ENCODE results near the gene TTC1.
A peak's percentile ranks its signal among the peaks of the same experiment; 100 is the strongest.
"Not testable (repeated sequence)": the region's sequence is repeated elsewhere in the genome, so short reads cannot be mapped to it uniquely, and the experiment has no call there.

The TTC1 gene

GRCh38 chr5:160008877-160009590 lies at the start of gene TTC1:
Gene TTC1, plus strand, starts transcription at chr5:160009139. Its CDS starts 1,390 bp downstream, at chr5:160010529.
- Histone ChIP-seq H3K9ac (ENCODE audit: low read length) (peak within 1 kb of the TSS; percentile 100), H3K9me3 (ENCODE audit: low read length) (no peaks in the 10 kb centered on the region), H3K27ac (ENCODE audit: low read depth, low read length) (peak within 1 kb of the TSS; percentile 68), H3K4me3 (ENCODE audit: low read depth in 1 of 2, low read length in 2 of 2) (peak within 1 kb of the TSS; percentile 69 to 100), H3K36me3 (ENCODE audit: insufficient read depth, low read length) (peaks cover 9% of the 10 kb centered on the region), H3K4me1 (ENCODE audit: insufficient read depth, low read length) (peaks cover 8% of the 10 kb centered on the region), H3K27me3 (ENCODE audit: control insufficient read depth in 1 of 2, insufficient read depth in 2 of 2, low read length in 2 of 2) (no peaks in the 10 kb centered on the region)

- H3K4me1 ChIP-seq (ENCODE audit: insufficient read depth, low read length), result no peaks in the 10 kb centered on the region
- H3K27me3 ChIP-seq (ENCODE audit: control insufficient read depth in 1 of 2, insufficient read depth in 2 of 2, low read length in 2 of 2), result no peaks in the 10 kb centered on the region
- no peak overlapping the region for H3K9ac ChIP-seq (ENCODE audit: low read length)
- H3K27ac ChIP-seq (ENCODE audit: low read depth, low read length), result no peak overlapping the region
- no peak overlapping the region for H3K4me3 ChIP-seq (ENCODE audit: low read depth in 1 of 2, low read length in 2 of 2)
- no peaks in the 10 kb centered on the region for H3K36me3 ChIP-seq (ENCODE audit: insufficient read depth, low read length)
- H3K9me3 ChIP-seq (ENCODE audit: low read length), result no peaks in the 10 kb centered on the region
These were observed 47.5 kb upstream of the TTC1 start for GRCh38 chr5:159961176-159962160.

- no peaks in the 10 kb centered on the region for H3K27me3 ChIP-seq (ENCODE audit: control insufficient read depth in 1 of 2, insufficient read depth in 2 of 2, low read length in 2 of 2)
These were observed 46.7 kb upstream of the TTC1 start for GRCh38 chr5:159962214-159962613.

GRCh38 chr5:159963935-159964334 lies 45.0 kb upstream of the TTC1 start:
- H3K27me3 ChIP-seq (ENCODE audit: control insufficient read depth in 1 of 2, insufficient read depth in 2 of 2, low read length in 2 of 2), result peaks cover 0 to 2% of the 10 kb centered on the region in 2 donors
- H3K9ac ChIP-seq (ENCODE audit: low read length), result no peak overlapping the region
- no peak overlapping the region for H3K27ac ChIP-seq (ENCODE audit: low read depth, low read length)
- H3K9me3 ChIP-seq (ENCODE audit: low read length), result no peaks in the 10 kb centered on the region
- H3K4me1 ChIP-seq (ENCODE audit: insufficient read depth, low read length), result no peaks in the 10 kb centered on the region
- no peak overlapping the region for H3K4me3 ChIP-seq (ENCODE audit: low read depth in 1 of 2, low read length in 2 of 2)
- H3K36me3 ChIP-seq (ENCODE audit: insufficient read depth, low read length), result no peaks in the 10 kb centered on the region

More at GRCh38 chr5:159962214-159962613, 46.7 kb upstream of the TTC1 start:
- no peak overlapping the region for H3K4me3 ChIP-seq (ENCODE audit: low read depth in 1 of 2, low read length in 2 of 2)
- no peak overlapping the region for H3K27ac ChIP-seq (ENCODE audit: low read depth, low read length)
- no peaks in the 10 kb centered on the region for H3K36me3 ChIP-seq (ENCODE audit: insufficient read depth, low read length)
- no peak overlapping the region for H3K9ac ChIP-seq (ENCODE audit: low read length)
- H3K4me1 ChIP-seq (ENCODE audit: insufficient read depth, low read length), result no peaks in the 10 kb centered on the region
- H3K9me3 ChIP-seq (ENCODE audit: low read length), result no peaks in the 10 kb centered on the region

GRCh38 chr5:159965031-159965837 lies 43.7 kb upstream of the TTC1 start:
- no peak overlapping the region for H3K4me3 ChIP-seq (ENCODE audit: low read depth in 1 of 2, low read length in 2 of 2)
- H3K27me3 ChIP-seq (ENCODE audit: control insufficient read depth in 1 of 2, insufficient read depth in 2 of 2, low read length in 2 of 2), result peaks cover 0 to 2% of the 10 kb centered on the region in 2 donors
- no peaks in the 10 kb centered on the region for H3K9me3 ChIP-seq (ENCODE audit: low read length)
- no peak overlapping the region for H3K27ac ChIP-seq (ENCODE audit: low read depth, low read length)
- H3K36me3 ChIP-seq (ENCODE audit: insufficient read depth, low read length), result no peaks in the 10 kb centered on the region
- no peaks in the 10 kb centered on the region for H3K4me1 ChIP-seq (ENCODE audit: insufficient read depth, low read length)
- no peak overlapping the region for H3K9ac ChIP-seq (ENCODE audit: low read length)

- not testable (repeated sequence) for H3K27ac ChIP-seq (ENCODE audit: low read depth, low read length); H3K9ac ChIP-seq (ENCODE audit: low read length); H3K36me3 ChIP-seq (ENCODE audit: insufficient read depth, low read length); H3K9me3 ChIP-seq (ENCODE audit: low read length); H3K27me3 ChIP-seq (ENCODE audit: control insufficient read depth in 1 of 2, insufficient read depth in 2 of 2, low read length in 2 of 2); H3K4me3 ChIP-seq (ENCODE audit: low read depth in 1 of 2, low read length in 2 of 2); H3K4me1 ChIP-seq (ENCODE audit: insufficient read depth, low read length)
These were observed 43.2 kb upstream of the TTC1 start for GRCh38 chr5:159965838-159966128.

GRCh38 chr5:159969966-159970365 lies 39.0 kb upstream of the TTC1 start:
- no peaks in the 10 kb centered on the region for H3K9me3 ChIP-seq (ENCODE audit: low read length)
- peaks cover 11 to 12% of the 10 kb centered on the region in 2 donors for H3K27me3 ChIP-seq (ENCODE audit: control insufficient read depth in 1 of 2, insufficient read depth in 2 of 2, low read length in 2 of 2)
- no peaks in the 10 kb centered on the region for H3K4me1 ChIP-seq (ENCODE audit: insufficient read depth, low read length)
- H3K4me3 ChIP-seq (ENCODE audit: low read depth in 1 of 2, low read length in 2 of 2), result no peak overlapping the region
- H3K9ac ChIP-seq (ENCODE audit: low read length), result no peak overlapping the region
- no peaks in the 10 kb centered on the region for H3K36me3 ChIP-seq (ENCODE audit: insufficient read depth, low read length)
- no peak overlapping the region for H3K27ac ChIP-seq (ENCODE audit: low read depth, low read length)

- H3K27me3 ChIP-seq (ENCODE audit: control insufficient read depth in 1 of 2, insufficient read depth in 2 of 2, low read length in 2 of 2), result peaks cover 12 to 15% of the 10 kb centered on the region in 2 donors
- H3K9ac ChIP-seq (ENCODE audit: low read length), result no peak overlapping the region
These were observed 37.9 kb upstream of the TTC1 start for GRCh38 chr5:159971038-159971437.

GRCh38 chr5:159971514-159971913 lies 37.4 kb upstream of the TTC1 start:
- Histone ChIP-seq H3K9ac (ENCODE audit: low read length) (no peak overlapping the region), H3K4me1 (ENCODE audit: insufficient read depth, low read length) (no peaks in the 10 kb centered on the region), H3K36me3 (ENCODE audit: insufficient read depth, low read length) (no peaks in the 10 kb centered on the region), H3K27ac (ENCODE audit: low read depth, low read length) (no peak overlapping the region), H3K4me3 (ENCODE audit: low read depth in 1 of 2, low read length in 2 of 2) (no peak overlapping the region), H3K9me3 (ENCODE audit: low read length) (no peaks in the 10 kb centered on the region), H3K27me3 (ENCODE audit: control insufficient read depth in 1 of 2, insufficient read depth in 2 of 2, low read length in 2 of 2) (peaks cover 12 to 15% of the 10 kb centered on the region in 2 donors)

More at GRCh38 chr5:159971038-159971437, 37.9 kb upstream of the TTC1 start:
- H3K9me3 ChIP-seq (ENCODE audit: low read length), result no peaks in the 10 kb centered on the region
- no peak overlapping the region for H3K27ac ChIP-seq (ENCODE audit: low read depth, low read length)
- no peaks in the 10 kb centered on the region for H3K36me3 ChIP-seq (ENCODE audit: insufficient read depth, low read length)
- H3K4me1 ChIP-seq (ENCODE audit: insufficient read depth, low read length), result no peaks in the 10 kb centered on the region
- H3K4me3 ChIP-seq (ENCODE audit: low read depth in 1 of 2, low read length in 2 of 2), result no peak overlapping the region

- Histone ChIP-seq H3K4me1 (ENCODE audit: insufficient read depth, low read length) (no peaks in the 10 kb centered on the region), H3K27me3 (ENCODE audit: control insufficient read depth in 1 of 2, insufficient read depth in 2 of 2, low read length in 2 of 2) (peaks cover 12 to 15% of the 10 kb centered on the region in 2 donors), H3K36me3 (ENCODE audit: insufficient read depth, low read length) (no peaks in the 10 kb centered on the region), H3K9ac (ENCODE audit: low read length) (no peak overlapping the region), H3K9me3 (ENCODE audit: low read length) (no peaks in the 10 kb centered on the region), H3K4me3 (ENCODE audit: low read depth in 1 of 2, low read length in 2 of 2) (no peak overlapping the region), H3K27ac (ENCODE audit: low read depth, low read length) (no peak overlapping the region)
These were observed 36.9 kb upstream of the TTC1 start for GRCh38 chr5:159971931-159972461.
